Stomach (tissue), 9 donors: ENCODE measurements around the gene RANGRF. TPM values are rescaled to one million over a fixed set of nuclear protein-coding genes. Genes with fewer than 3 reads are reported as not detected.

ENCODE experiments used
- DNase-seq, 2 donors: peaks; one replicate each; pipeline versions ENCODE4 v3.0.0 to v3.0.0-alpha.2; 2013 to 2019
- H3K27ac ChIP-seq, 5 donors: fragments of 200-600 bp in 4 of 5; sonication (generic) in 4 of 5; one replicate each; pipeline ENCODE4 v1.5.1; 2013 to 2019; ENCODE audit warnings: mild to moderate bottlenecking in 1 of 5, moderate library complexity in 1 of 5
- H3K27me3 ChIP-seq, 3 donors: fragments of 200-600 bp; sonication (generic); one replicate each; pipeline ENCODE4 v1.5.1; 2017 to 2019; ENCODE audit warnings: mixed run types in 1 of 3
- H3K36me3 ChIP-seq, 4 donors: fragments of 200-600 bp; sonication (generic); 1 replicate in 3 of 4; 2 replicates in 1 of 4; pipeline ENCODE4 v1.5.1; 2016 to 2019
- H3K4me1 ChIP-seq, 4 donors: fragments of 200-600 bp; sonication (generic); one replicate each; pipeline ENCODE4 v1.5.1; 2016 to 2019
- H3K4me3 ChIP-seq, 4 donors: fragments of 200-600 bp; sonication (generic) in 3 of 4; one replicate each; pipeline ENCODE4 v1.5.1; 2016 to 2019; ENCODE audit warnings: mild to moderate bottlenecking in 1 of 4
- H3K9me3 ChIP-seq, 4 donors: fragments of 200-600 bp; sonication (generic); one replicate each; pipeline ENCODE4 v1.5.1; 2016 to 2019
- CTCF ChIP-seq, 7 experiments: fragments of 450-650 bp in 4 of 7; fragments of 200-600 bp in 3 of 7; sonication (generic) in 3 of 7; IDR thresholded peaks; one replicate each; pipeline ENCODE4 v1.5.1; 2016 to 2019; ENCODE audit warnings: antibody characterized with exemption in 7 of 7, control low read depth in 2 of 7, mild to moderate bottlenecking in 1 of 7
- EP300 ChIP-seq: sonication (generic); formaldehyde crosslinking; IDR thresholded peaks from one replicate; pipeline ENCODE4 v1.6.1; 2017; ENCODE audit warnings: antibody characterized with exemption
- POLR2A ChIP-seq, 4 donors: fragments of 450-650 bp; IDR thresholded peaks; one replicate each; pipeline ENCODE4 v1.6.1; 2016; ENCODE audit warnings: antibody characterized with exemption in 4 of 4, control low read depth in 2 of 4, mild to moderate bottlenecking in 1 of 4, moderate library complexity in 1 of 4
- POLR2AphosphoS5 ChIP-seq, 3 donors: sonication (generic); formaldehyde crosslinking; IDR thresholded peaks; one replicate each; pipeline ENCODE4 v1.6.1; 2016; ENCODE audit warnings: antibody characterized with exemption in 3 of 3
- WGBS, 5 donors: extraction: QIAGEN DNeasy Blood & Tissue Kit in 3 of 5; methylation state at CpG; one replicate each; pipeline versions ENCODE4 v1.1.5 to v1.1.7; 2013 to 2018; 5-methylcytosine and 5-hydroxymethylcytosine counted together
- intact Hi-C: fragments of 100-400 bp; cut with DNase I; formaldehyde crosslinking; loops from one replicate; pipeline ENCODE4 v1.15.1; 2023; ENCODE audit warnings: low total_unique reads
- polyA plus RNA-seq, 3 donors: library from polyadenylated mRNA; stranded (reverse); fragments of 200-250 nt; gene quantifications; one replicate each; pipeline ENCODE4 v1.2.3, GENCODE V29; 2013
- total RNA-seq, 5 donors: library from RNA; depleted of rRNA; stranded (reverse); fragments of >200 nt; gene quantifications; one replicate each; pipeline versions ENCODE4 v1.1.0 to v1.2.3, GENCODE V29; 2014 to 2016
- donor health status: healthy with polysubstance abuse.
- donor health status: Bipolar disorder and iron deficiency.
- donor health status: healthy.

Gene RANGRF
- total and polyA plus RNA-seq, 8 donors = 2.9 to 59.2 (median 25.4) TPM; not detected in 1

GRCh38 chr17:8282345-8282744 lies 6.1 kb upstream of the RANGRF start:
- WGBS, 5 donors = 63 to 92% (median 72%) methylated on average over 3 of the region's 3 CpGs
- intact Hi-C loops = no loop called here

DNA sequence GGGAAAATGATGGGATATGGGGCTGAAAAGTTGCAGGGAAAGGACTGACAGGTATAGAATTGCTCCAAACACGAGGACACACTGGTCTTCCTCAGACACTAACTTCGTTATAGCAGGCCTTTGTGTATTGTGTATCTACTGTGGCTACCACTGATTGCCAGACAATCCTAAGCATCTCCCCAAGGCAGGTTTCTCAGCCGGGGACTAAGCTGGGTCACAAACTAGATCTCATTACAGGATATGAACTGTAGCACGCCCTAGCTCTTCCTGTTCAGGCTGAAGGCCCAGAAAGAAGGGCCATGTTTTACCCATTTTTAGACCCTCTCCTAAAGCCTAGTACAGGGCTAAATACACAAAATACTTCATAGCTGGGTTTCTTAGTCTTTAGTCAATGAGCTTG lies 5.1 kb upstream of the RANGRF start:
- no peak for TF ChIP-seq CTCF (IDR thresholded peaks at IDR 0.05)
- no peak for TF ChIP-seq POLR2A (IDR thresholded peaks at IDR 0.05)
- no peak for TF ChIP-seq EP300
- TF ChIP-seq POLR2AphosphoS5 (IDR thresholded peaks at IDR 0.05) = no peak
- DNase-seq = no peak
- Histone ChIP-seq H3K36me3 (no peaks in the 10 kb centered on the region), H3K27ac (no peak overlapping the region), H3K27me3 (no peaks in the 10 kb centered on the region), H3K4me1 (peaks cover 8 to 35% (median 29%) of the 10 kb centered on the region in 4 donors), H3K9me3 (no peaks in the 10 kb centered on the region), H3K4me3 (no peak overlapping the region)
- intact Hi-C loops = no loop called here
- 70 to 82% (median 78%) methylated on average over 4 of the region's 4 CpGs for WGBS, 5 donors

More at GRCh38 chr17:8282345-8282744, 6.1 kb upstream of the RANGRF start:
- no peak overlapping the region for H3K4me3 ChIP-seq
- TF ChIP-seq EP300 (no peak), CTCF (IDR thresholded peaks at IDR 0.05) (no peak), POLR2A (IDR thresholded peaks at IDR 0.05) (no peak), POLR2AphosphoS5 (IDR thresholded peaks at IDR 0.05) (no peak)
- no peak overlapping the region for H3K27ac ChIP-seq
- no peaks in the 10 kb centered on the region for H3K27me3 ChIP-seq
- peaks cover 0 to 27% (median 21%) of the 10 kb centered on the region in 4 donors for H3K4me1 ChIP-seq
- H3K36me3 ChIP-seq = no peaks in the 10 kb centered on the region
- DNase-seq = no peak
- no peaks in the 10 kb centered on the region for H3K9me3 ChIP-seq

GRCh38 chr17:8284126-8284525 lies 4.3 kb upstream of the RANGRF start:
- Histone ChIP-seq H3K27me3 (no peaks in the 10 kb centered on the region), H3K9me3 (no peaks in the 10 kb centered on the region), H3K4me3 (no peak overlapping the region), H3K36me3 (no peaks in the 10 kb centered on the region), H3K27ac (no peak overlapping the region), H3K4me1 (peaks cover 8 to 37% (median 32%) of the 10 kb centered on the region in 4 donors)
- TF ChIP-seq CTCF (IDR thresholded peaks at IDR 0.05) (no peak), POLR2AphosphoS5 (IDR thresholded peaks at IDR 0.05) (no peak), POLR2A (IDR thresholded peaks at IDR 0.05) (no peak)
- intact Hi-C loops = no loop called here
- DNase-seq = no peak
- WGBS, 5 donors = 86 to 98% (median 90%) methylated on average over 4 of the region's 4 CpGs

- intact Hi-C loops = no loop called here
- Histone ChIP-seq H3K4me1 (peaks cover 8 to 51% (median 42%) of the 10 kb centered on the region in 4 donors), H3K27me3 (no peaks in the 10 kb centered on the region), H3K27ac (peak overlapping the region; percentile 24 to 72 (median 50)), H3K4me3 (no peak overlapping the region), H3K9me3 (no peaks in the 10 kb centered on the region), H3K36me3 (peaks cover 0 to 6% (median 0%) of the 10 kb centered on the region in 4 donors)
- peak in 1 of 2 donors; percentile 80 for DNase-seq
- TF ChIP-seq EP300 = no peak
- TF ChIP-seq POLR2AphosphoS5 (IDR thresholded peaks at IDR 0.05) = peak in 1 of 3 donors; percentile 19
- 39 to 50% (median 46%) methylated on average over 10 of the region's 10 CpGs for WGBS, 5 donors
These were observed 2.9 kb upstream of the RANGRF start for GRCh38 chr17:8285270-8286181.
